Measurements from ENCODE around the gene TTF1.

GRCh38 chr9:132351404-132352045 lies 55.1 kb downstream of the TTF1 start:
- TF ChIP-seq EZH2 (IDR thresholded peaks at IDR 0.05), result no peak
- TF ChIP-seq, protein P1, sequence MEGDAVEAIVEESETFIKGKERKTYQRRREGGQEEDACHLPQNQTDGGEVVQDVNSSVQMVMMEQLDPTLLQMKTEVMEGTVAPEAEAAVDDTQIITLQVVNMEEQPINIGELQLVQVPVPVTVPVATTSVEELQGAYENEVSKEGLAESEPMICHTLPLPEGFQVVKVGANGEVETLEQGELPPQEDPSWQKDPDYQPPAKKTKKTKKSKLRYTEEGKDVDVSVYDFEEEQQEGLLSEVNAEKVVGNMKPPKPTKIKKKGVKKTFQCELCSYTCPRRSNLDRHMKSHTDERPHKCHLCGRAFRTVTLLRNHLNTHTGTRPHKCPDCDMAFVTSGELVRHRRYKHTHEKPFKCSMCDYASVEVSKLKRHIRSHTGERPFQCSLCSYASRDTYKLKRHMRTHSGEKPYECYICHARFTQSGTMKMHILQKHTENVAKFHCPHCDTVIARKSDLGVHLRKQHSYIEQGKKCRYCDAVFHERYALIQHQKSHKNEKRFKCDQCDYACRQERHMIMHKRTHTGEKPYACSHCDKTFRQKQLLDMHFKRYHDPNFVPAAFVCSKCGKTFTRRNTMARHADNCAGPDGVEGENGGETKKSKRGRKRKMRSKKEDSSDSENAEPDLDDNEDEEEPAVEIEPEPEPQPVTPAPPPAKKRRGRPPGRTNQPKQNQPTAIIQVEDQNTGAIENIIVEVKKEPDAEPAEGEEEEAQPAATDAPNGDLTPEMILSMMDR (IDR thresholded peaks at IDR 0.05), result no peak

All from neural progenitor cell (in vitro differentiated cells).